K562 (cell line): ENCODE data around the gene THOC1. TPM values are rescaled to one million over a fixed set of nuclear protein-coding genes. Genes with fewer than 3 reads are reported as not detected.

Experiments
- ATAC-seq: fragments of 200-7000 bp; cut with Tn5 transposase; 3 replicates; pipeline ENCODE4 v1.9.1; 2020; ENCODE audit warnings: moderate library complexity
- BruUV-seq: library from RNA; stranded (reverse); fragments of 400-500 nt; replicated peaks from 2 replicates; lab custom pipeline; 2021; lab: Mats Ljungman, UMichigan
- CTCF ChIA-PET: fragments of 300-600 bp; formaldehyde crosslinking; extraction: SDS; loops from one replicate; lab custom pipeline; 2021; ENCODE audit warnings: low intra/inter-chr PET ratio; lab: Yijun Ruan, JAX
- POLR2A ChIA-PET: fragments of 300-600, 350-650 bp; sonication (Branson Sonifier 250); formaldehyde crosslinking; extraction: SDS; loops from one replicate; lab custom pipeline; 2021; ENCODE audit warnings: antibody characterized with exemption, inconsistent platforms; lab: Yijun Ruan, JAX
- DNase-seq, 4 experiments: peaks; one replicate each; pipeline versions ENCODE4 v3.0.0 to v3.0.0-alpha.2; 2011 to 2018; ENCODE audit warnings: low spot score in 3 of 4, mixed read lengths in 3 of 4; ENCODE audit errors: extremely low read depth in 1 of 4
- FAIRE-seq: peaks from 2 replicates; lab custom pipeline; 2011; peaks lifted over from hg19 to GRCh38; lab: Jason Lieb, UNC
- H2AFZ ChIP-seq: 2 replicates; pipeline ENCODE4 v1.6.0; 2011; ENCODE audit warnings: low read depth, low read length, control low read depth, inconsistent platforms
- H3K27ac ChIP-seq: fragments of 200-600 bp; 3 replicates; pipeline ENCODE4 v1.8.0; 2011; ENCODE audit warnings: low read depth, mild to moderate bottlenecking, control low read depth, inconsistent platforms, low read length, moderate library complexity, mixed read lengths; ENCODE audit errors: extremely low read depth
- H3K27me3 ChIP-seq, 2 experiments: fragments of 300-600 bp in 1 of 2; 2 replicates in 1 of 2; 3 replicates in 1 of 2; pipeline versions ENCODE4 v1.6.0 to v1.8.0; 2011; ENCODE audit warnings: inconsistent platforms in 2 of 2, low read length in 2 of 2, mild to moderate bottlenecking in 1 of 2, mixed read lengths in 1 of 2, moderate library complexity in 1 of 2; ENCODE audit not compliant: control insufficient read depth in 2 of 2, insufficient read depth in 2 of 2
- H3K36me3 ChIP-seq: fragments of 300-600 bp; 3 replicates; pipeline ENCODE4 v1.8.0; 2011; ENCODE audit warnings: mild to moderate bottlenecking, low read length, inconsistent platforms; ENCODE audit not compliant: control insufficient read depth, insufficient read depth
- H3K4me1 ChIP-seq, 2 experiments: fragments of 200-600 bp in 1 of 2; replicated peaks in 1 of 2; 2 replicates in 1 of 2; 3 replicates in 1 of 2; pipeline versions ENCODE4 v1.5.1 to v1.8.0; 2011; ENCODE audit warnings: inconsistent platforms in 2 of 2, low read length in 2 of 2, mild to moderate bottlenecking in 1 of 2, mixed read lengths in 1 of 2, moderate library complexity in 1 of 2; ENCODE audit not compliant: control insufficient read depth in 2 of 2, insufficient read depth in 2 of 2
- H3K4me2 ChIP-seq: 2 replicates; pipeline ENCODE4 v1.6.1; 2011; ENCODE audit warnings: low read length, control low read depth, inconsistent platforms, mixed read lengths; ENCODE audit not compliant: insufficient read depth
- H3K4me3 ChIP-seq: fragments of 200-600 bp; sonication (generic), shearing (Covaris generic); 2 replicates; pipeline ENCODE4 v1.5.1; 2016; ENCODE audit warnings: control low read depth, inconsistent platforms
- H3K79me2 ChIP-seq: fragments of 200-600 bp; 3 replicates; pipeline ENCODE4 v1.8.0; 2011; ENCODE audit warnings: low read length, inconsistent platforms; ENCODE audit not compliant: control insufficient read depth, insufficient read depth
- H3K9ac ChIP-seq, 2 experiments: 2 replicates each; pipeline versions ENCODE4 v1.6.0 to v1.6.1; 2011; ENCODE audit warnings: low read depth in 2 of 2, low read length in 2 of 2, control low read depth in 1 of 2, inconsistent platforms in 1 of 2, mild to moderate bottlenecking in 1 of 2, mixed read lengths in 1 of 2; ENCODE audit not compliant: insufficient read depth in 1 of 2
- H3K9me1 ChIP-seq: one replicate; pipeline ENCODE4 v1.6.0; 2011; ENCODE audit warnings: inconsistent platforms, mild to moderate bottlenecking, low read length, moderate library complexity; ENCODE audit not compliant: control insufficient read depth, insufficient read depth
- H3K9me3 ChIP-seq: replicated peaks from 2 replicates; pipeline ENCODE4 v1.5.1; 2011; ENCODE audit warnings: low read depth, low read length, inconsistent platforms; ENCODE audit not compliant: control insufficient read depth, insufficient read depth
- H4K20me1 ChIP-seq: replicated peaks from 2 replicates; pipeline ENCODE4 v1.6.1; 2011; ENCODE audit warnings: low read length, inconsistent platforms, mixed read lengths; ENCODE audit not compliant: control insufficient read depth, insufficient read depth
- KAT7 ChIP-seq: sonication (generic); formaldehyde crosslinking; IDR thresholded peaks from 2 replicates; pipeline ENCODE4 v1.8.0; 2022; ENCODE audit warnings: missing genetic modification reagents, mild to moderate bottlenecking, borderline replicate concordance
- NFATC3 ChIP-seq: fragments of 450-650 bp; IDR thresholded peaks from 2 replicates; pipeline ENCODE4 v1.6.1; 2017; ENCODE audit warnings: mild to moderate bottlenecking
- PHF8 ChIP-seq: fragments of 200-600 bp; sonication (generic); IDR thresholded peaks from 2 replicates; pipeline ENCODE4 v1.6.1; 2012; ENCODE audit warnings: mixed run types, mild to moderate bottlenecking, inconsistent platforms, low read length, moderate library complexity, borderline replicate concordance
- THAP12 ChIP-seq: fragments of 250-450 bp; sonication (Bioruptor Pico); IDR thresholded peaks from 2 replicates; pipeline ENCODE4 v1.9.0; 2021; ENCODE audit warnings: mild to moderate bottlenecking, inconsistent platforms
- ZBTB33 ChIP-seq: sonication (generic); formaldehyde crosslinking; IDR thresholded peaks from 2 replicates; pipeline ENCODE4 v1.8.1; 2023; ENCODE audit warnings: mild to moderate bottlenecking, missing genetic modification reagents
- ZFP1 ChIP-seq: fragments of 450-650 bp; formaldehyde crosslinking; IDR thresholded peaks from 2 replicates; pipeline ENCODE4 v1.4.0; 2020; ENCODE audit warnings: mild to moderate bottlenecking, mixed read lengths
- WGBS: fragments of 100-300 bp; shearing (Covaris generic); methylation state at CpG from one replicate; pipeline ENCODE4 v1.1.6; 2016; ENCODE audit warnings: low coverage, mixed read lengths; ENCODE audit not compliant: insufficient coverage; ENCODE audit errors: missing lambda C conversion rate; 5-methylcytosine and 5-hydroxymethylcytosine counted together
- in situ Hi-C: fragments of 300-500 bp; cut with MboI; formaldehyde crosslinking; loops from 4 replicates; pipeline ENCODE4 v1.15.0; 2018; ENCODE audit warnings: inconsistent platforms, mixed read lengths
- intact Hi-C: fragments of 100-400 bp; cut with micrococcal nuclease; formaldehyde crosslinking; loops from 2 replicates; pipeline ENCODE4 v1.14.2; 2022
- polyA plus RNA-seq, 8 experiments: library from polyadenylated mRNA; depleted of rRNA in 4 of 8; stranded (reverse) in 5 of 8; unstranded in 3 of 8; fragments of >200 nt; fragmentation: Nextera tagmentation in 2 of 8; fragmentation: Illumina TruSeq in 1 of 8; extraction: Ambion mirVana in 2 of 8; extraction: Trizol in 1 of 8; gene quantifications; 2 replicates each; pipeline versions ENCODE4 v1.2.1 to v1.2.3, GENCODE V29; 2011 to 2014; ENCODE audit warnings: inconsistent platforms in 1 of 8, missing spikeins in 1 of 8
- total RNA-seq, 7 experiments: library from RNA; depleted of rRNA in 6 of 7; stranded (reverse); fragments of >200 nt in 6 of 7; fragmentation: Illumina TruSeq in 2 of 7; extraction: Trizol in 2 of 7; gene quantifications; 2 replicates each; pipeline versions ENCODE4 v1.2.1 to v1.2.3, GENCODE V29; 2011 to 2021; ENCODE audit warnings: low replicate concordance in 1 of 7

The THOC1 gene
- total and polyA plus RNA-seq, 9 of the 15 experiments (the other 6 are each of a cell fraction or from before 2014, with no cell fraction given): 71.1 to 143 (median 107) TPM

GRCh38 chr18:251572-251971, 16.3 kb downstream of the THOC1 start:
- Histone ChIP-seq H3K79me2 (no peaks in the 10 kb centered on the region), H3K27me3 (no peaks in the 10 kb centered on the region), H3K27ac (no peak overlapping the region), H3K9me1 (no peaks in the 10 kb centered on the region), H3K9me3 (no peaks in the 10 kb centered on the region), H3K9ac (no peak overlapping the region), H2AFZ (no peak overlapping the region), H3K4me2 (no peak overlapping the region), H3K4me1 (peaks cover 0 to 5% of the 10 kb centered on the region in 2 experiments; a peak in 2 of 5 replicates), H3K4me3 (no peak overlapping the region), H4K20me1 (no peaks in the 10 kb centered on the region), H3K36me3 (peaks cover 92% of the 10 kb centered on the region)
- WGBS: 97% methylated on average over 5 of the region's 5 CpGs
- DNase-seq: no peak
- intact Hi-C loops: no loop called here
- POLR2A ChIA-PET: interaction anchor here (1.0 to 1.8 kb wide), 4 partner anchors 7 to 16 kb away, joined by 3 to 5 read pairs (median 4); partner anchors contain the start of gene THOC1
- CTCF ChIA-PET: no interaction called here
- no peak for ATAC-seq
- no peak for FAIRE-seq
- in situ Hi-C loops: no loop called here
- BruUV-seq: no TSS peak
- TF ChIP-seq THAP12 (CRISPR knock-in tag) (no peak), ZFP1 (CRISPR knock-in tag) (no peak), NFATC3 (no peak), ZBTB33 (CRISPR knock-in tag) (no peak), KAT7 (CRISPR knock-in tag) (no peak), PHF8 (no peak)
